Thoracic aorta endothelial cell (primary cell): ENCODE results near the gene DEFB116. TPM values are rescaled to one million over a fixed set of nuclear protein-coding genes. Genes with fewer than 3 reads are reported as not detected.

ENCODE experiments used
- small RNA-seq: library from RNA; depleted of rRNA; stranded (forward); fragments of <200 nt; gene quantifications from one replicate; pipeline ENCODE3, GENCODE V24; 2012
- total RNA-seq: library from RNA; depleted of rRNA; stranded (reverse); fragments of >200 nt; gene quantifications from 2 replicates; pipeline ENCODE4 v1.2.3, GENCODE V29; 2012

Gene DEFB116, protein sequence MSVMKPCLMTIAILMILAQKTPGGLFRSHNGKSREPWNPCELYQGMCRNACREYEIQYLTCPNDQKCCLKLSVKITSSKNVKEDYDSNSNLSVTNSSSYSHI
- total RNA-seq: not detected in 2 replicates

GRCh38 chr20:31308535-31309162 lies at the start of gene DEFB116:
Gene DEFB116 (minus strand): TSS chr20:31308585. CDS start chr20:31308585, 0 bp downstream.

GRCh38 chr20:31257364-31257763 lies 51.0 kb downstream of the DEFB116 start, which contains the start of gene DEFB115:
Gene DEFB115 (plus strand): TSS chr20:31257664. CDS start chr20:31257664, 0 bp downstream.

Small RNA genes within 50 kb of the gene (small RNA-seq; reads per million reads assigned to genes)
- not detected for gene RNA5SP480

Other genes with a start within 250 kb of the DEFB116 start
- not detected in 2 replicates for gene DEFB115, start 50.9 kb downstream of the DEFB116 start, total RNA-seq
- gene DEFB118, start 60.0 kb upstream of the DEFB116 start, total RNA-seq: not detected in 2 replicates
- gene DEFB119, start 82.0 kb upstream of the DEFB116 start, total RNA-seq: not detected in 2 replicates
- gene DEFB121, start 97.6 kb upstream of the DEFB116 start, total RNA-seq: not detected in 2 replicates
- gene DEFB123, start 132.0 kb upstream of the DEFB116 start, total RNA-seq: not detected in 2 replicates
- not detected in 2 replicates for gene DEFB124, start 166.5 kb upstream of the DEFB116 start, total RNA-seq
- gene REM1, start 166.7 kb upstream of the DEFB116 start, total RNA-seq: 0.13 and 0.14 TPM in 2 replicates
- gene HM13, start 205.9 kb upstream of the DEFB116 start, total RNA-seq: 85.1 and 106 TPM in 2 replicates